ENCODE results near the gene ZNRF3. TPM values are rescaled to one million over a fixed set of nuclear protein-coding genes. Genes with fewer than 3 reads are reported as not detected.

The ZNRF3 gene
- total RNA-seq, 1 donor from 2014 or later = 5.8 TPM

DNA sequence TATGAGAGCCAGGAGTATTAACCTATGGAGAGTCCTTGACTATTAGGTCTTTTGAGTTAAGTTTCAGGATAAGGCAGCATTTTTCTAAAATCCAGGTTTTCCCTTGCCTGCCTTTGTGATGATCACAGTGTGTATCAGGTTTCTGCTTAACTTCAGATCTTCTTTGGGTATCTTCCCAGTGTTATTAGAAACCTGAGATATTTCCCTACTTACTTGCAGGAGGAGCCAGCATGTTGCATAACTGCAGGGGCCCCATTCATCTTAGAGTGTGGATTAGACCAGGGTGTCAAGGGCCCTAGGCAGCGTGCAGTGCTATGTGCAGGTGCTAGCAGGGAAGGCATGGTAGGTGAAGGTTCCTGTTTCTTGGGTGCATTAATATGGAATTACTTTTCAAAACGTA lies 69.5 kb downstream of the ZNRF3 start:
- H3K79me2 ChIP-seq (ENCODE audit: insufficient read depth, low read length) = peaks cover 11% of the 10 kb centered on the region
- no peak overlapping the region for H3K27ac Mint-ChIP-seq (ENCODE audit: unreplicated experiment)
- H3K9me3 Mint-ChIP-seq (ENCODE audit: unreplicated experiment) = peaks cover 5% of the 10 kb centered on the region
- H3K4me1 ChIP-seq (ENCODE audit: insufficient read depth, low read length) = peaks cover 10% of the 10 kb centered on the region
- H2AFZ ChIP-seq (ENCODE audit: low read depth, low read length) = no peak overlapping the region
- peaks cover 34% of the 10 kb centered on the region for H4K20me1 ChIP-seq (ENCODE audit: insufficient read depth, low read length)
- no peaks in the 10 kb centered on the region for H3K9me3 ChIP-seq (ENCODE audit: insufficient read depth, low read depth, low read length)
- no peak overlapping the region for H3K27ac ChIP-seq (ENCODE audit: low read depth, low read length)
- no peaks in the 10 kb centered on the region for H3K36me3 Mint-ChIP-seq (ENCODE audit: low read depth, unreplicated experiment)
- H3K4me3 ChIP-seq (ENCODE audit: insufficient read depth, low read depth, low read length) = no peak overlapping the region
- no peaks in the 10 kb centered on the region for H3K36me3 ChIP-seq (ENCODE audit: insufficient read depth, low read length)
- H3K4me1 Mint-ChIP-seq (ENCODE audit: low read depth, unreplicated experiment) = peaks cover 27% of the 10 kb centered on the region
- TF ChIP-seq, protein P1, sequence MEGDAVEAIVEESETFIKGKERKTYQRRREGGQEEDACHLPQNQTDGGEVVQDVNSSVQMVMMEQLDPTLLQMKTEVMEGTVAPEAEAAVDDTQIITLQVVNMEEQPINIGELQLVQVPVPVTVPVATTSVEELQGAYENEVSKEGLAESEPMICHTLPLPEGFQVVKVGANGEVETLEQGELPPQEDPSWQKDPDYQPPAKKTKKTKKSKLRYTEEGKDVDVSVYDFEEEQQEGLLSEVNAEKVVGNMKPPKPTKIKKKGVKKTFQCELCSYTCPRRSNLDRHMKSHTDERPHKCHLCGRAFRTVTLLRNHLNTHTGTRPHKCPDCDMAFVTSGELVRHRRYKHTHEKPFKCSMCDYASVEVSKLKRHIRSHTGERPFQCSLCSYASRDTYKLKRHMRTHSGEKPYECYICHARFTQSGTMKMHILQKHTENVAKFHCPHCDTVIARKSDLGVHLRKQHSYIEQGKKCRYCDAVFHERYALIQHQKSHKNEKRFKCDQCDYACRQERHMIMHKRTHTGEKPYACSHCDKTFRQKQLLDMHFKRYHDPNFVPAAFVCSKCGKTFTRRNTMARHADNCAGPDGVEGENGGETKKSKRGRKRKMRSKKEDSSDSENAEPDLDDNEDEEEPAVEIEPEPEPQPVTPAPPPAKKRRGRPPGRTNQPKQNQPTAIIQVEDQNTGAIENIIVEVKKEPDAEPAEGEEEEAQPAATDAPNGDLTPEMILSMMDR (IDR thresholded peaks at IDR 0.05; ENCODE audit: insufficient read depth, low read depth, low read length) = no peak
- TF ChIP-seq EZH2 (IDR thresholded peaks at IDR 0.05; ENCODE audit: insufficient read depth, low read length) = no peak
- H3K4me2 ChIP-seq (ENCODE audit: low read length) = no peak overlapping the region
- H3K4me3 Mint-ChIP-seq (ENCODE audit: unreplicated experiment) = no peak overlapping the region
- no peaks in the 10 kb centered on the region for H3K27me3 ChIP-seq (ENCODE audit: insufficient read depth, low read length)
- no peak overlapping the region for H3K9ac ChIP-seq (ENCODE audit: low read length)
- DNase-seq (ENCODE audit: low read depth) (peak; percentile 73), FAIRE-seq (no peak)
- no peaks in the 10 kb centered on the region for H3K27me3 Mint-ChIP-seq (ENCODE audit: low read depth, unreplicated experiment)

DNA sequence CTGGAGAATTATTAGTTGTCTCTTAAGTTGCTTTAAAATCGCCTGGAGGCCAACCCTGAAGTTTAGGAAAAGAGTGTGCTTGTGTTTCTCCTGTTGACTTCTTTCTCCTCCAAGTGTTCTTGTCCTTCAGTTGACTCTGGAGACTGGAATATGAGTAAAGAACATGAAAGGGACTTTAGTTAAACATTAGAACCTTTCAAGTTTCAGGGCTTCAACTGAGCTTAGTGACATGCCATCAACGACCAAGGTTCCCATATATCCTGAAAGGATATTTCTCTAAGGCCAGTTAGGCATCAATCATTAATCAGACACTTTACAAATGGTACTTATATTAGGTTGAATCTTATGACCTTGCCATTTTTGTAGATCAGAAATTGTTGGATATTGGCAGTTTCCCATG lies 70.0 kb downstream of the ZNRF3 start:
- no peak for DNase-seq (ENCODE audit: low read depth)
- Histone ChIP-seq H3K79me2 (ENCODE audit: insufficient read depth, low read length) (peaks cover 11% of the 10 kb centered on the region), H4K20me1 (ENCODE audit: insufficient read depth, low read length) (peaks cover 34% of the 10 kb centered on the region), H3K9ac (ENCODE audit: low read length) (no peak overlapping the region), H2AFZ (ENCODE audit: low read depth, low read length) (no peak overlapping the region), H3K9me3 (ENCODE audit: insufficient read depth, low read depth, low read length) (no peaks in the 10 kb centered on the region), H3K4me2 (ENCODE audit: low read length) (no peak overlapping the region), H3K27me3 (ENCODE audit: insufficient read depth, low read length) (no peaks in the 10 kb centered on the region), H3K4me1 (ENCODE audit: insufficient read depth, low read length) (peaks cover 10% of the 10 kb centered on the region), H3K4me3 (ENCODE audit: insufficient read depth, low read depth, low read length) (no peak overlapping the region), H3K36me3 (ENCODE audit: insufficient read depth, low read length) (no peaks in the 10 kb centered on the region), H3K27ac (ENCODE audit: low read depth, low read length) (no peak overlapping the region)
- no peaks in the 10 kb centered on the region for H3K27me3 Mint-ChIP-seq (ENCODE audit: low read depth, unreplicated experiment)
- H3K4me1 Mint-ChIP-seq (ENCODE audit: low read depth, unreplicated experiment) = peaks cover 27% of the 10 kb centered on the region
- TF ChIP-seq, protein P1 (IDR thresholded peaks at IDR 0.05; ENCODE audit: insufficient read depth, low read depth, low read length) = no peak
- no peak for TF ChIP-seq EZH2 (IDR thresholded peaks at IDR 0.05; ENCODE audit: insufficient read depth, low read length)
- H3K4me3 Mint-ChIP-seq (ENCODE audit: unreplicated experiment) = no peak overlapping the region
- H3K36me3 Mint-ChIP-seq (ENCODE audit: low read depth, unreplicated experiment) = no peaks in the 10 kb centered on the region
- no peak for FAIRE-seq
- H3K27ac Mint-ChIP-seq (ENCODE audit: unreplicated experiment) = no peak overlapping the region
- H3K9me3 Mint-ChIP-seq (ENCODE audit: unreplicated experiment) = peaks cover 2% of the 10 kb centered on the region

DNA sequence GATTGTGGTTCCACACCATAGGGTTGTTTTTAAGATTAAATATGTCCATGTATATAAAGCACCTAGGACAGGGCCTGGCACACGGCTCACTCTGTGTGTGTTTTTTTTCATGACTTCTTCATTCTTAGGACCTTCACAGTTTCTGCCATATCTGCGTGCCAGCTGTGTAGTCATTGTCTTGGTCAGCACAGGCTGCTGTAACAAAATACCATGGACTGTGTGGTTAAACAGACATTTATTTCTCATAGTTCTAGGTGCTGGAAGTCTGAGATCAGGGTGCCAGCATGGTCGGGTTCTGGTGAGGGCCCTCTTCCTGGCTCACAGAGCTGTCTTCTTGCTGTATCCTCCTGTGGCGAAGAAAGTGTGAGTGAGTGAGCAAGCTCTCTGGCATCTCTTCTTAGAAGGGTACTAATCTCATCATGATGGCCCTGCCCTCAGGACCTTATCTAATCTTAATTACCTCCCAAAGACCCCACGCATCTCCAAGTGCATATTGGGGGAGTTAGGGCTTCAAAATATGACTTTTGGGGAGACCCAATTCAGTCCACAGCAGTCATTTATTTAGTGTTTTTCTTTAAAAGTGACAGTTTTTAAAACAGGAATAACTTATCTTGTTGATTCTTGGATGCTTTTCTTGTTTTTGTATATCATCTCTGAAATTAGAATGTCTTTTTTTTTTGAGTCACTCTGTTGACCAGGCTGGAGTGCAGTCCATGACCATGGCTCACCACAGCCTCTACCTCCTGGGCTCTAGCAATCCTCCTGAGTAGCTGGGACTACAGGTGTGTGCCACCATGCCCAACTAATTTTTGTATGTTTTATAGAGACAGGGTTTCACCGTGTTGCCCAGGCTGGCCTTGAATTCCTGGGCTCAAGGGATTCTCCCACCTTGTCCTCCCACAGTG lies 70.9 kb downstream of the ZNRF3 start:
- no peak overlapping the region for H3K27ac Mint-ChIP-seq (ENCODE audit: unreplicated experiment)

More for the DNA sequence above, 70.9 kb downstream of the ZNRF3 start:
- H3K4me1 ChIP-seq (ENCODE audit: insufficient read depth, low read length) = peaks cover 10% of the 10 kb centered on the region
- no peak overlapping the region for H3K4me3 ChIP-seq (ENCODE audit: insufficient read depth, low read depth, low read length)
- no peak overlapping the region for H3K9ac ChIP-seq (ENCODE audit: low read length)
- DNase-seq (ENCODE audit: low read depth) (no peak), FAIRE-seq (no peak)
- peaks cover 39% of the 10 kb centered on the region for H4K20me1 ChIP-seq (ENCODE audit: insufficient read depth, low read length)
- no peak for TF ChIP-seq EZH2 (IDR thresholded peaks at IDR 0.05; ENCODE audit: insufficient read depth, low read length)
- TF ChIP-seq, protein P1 (IDR thresholded peaks at IDR 0.05; ENCODE audit: insufficient read depth, low read depth, low read length) = no peak
- H3K9me3 ChIP-seq (ENCODE audit: insufficient read depth, low read depth, low read length) = no peaks in the 10 kb centered on the region
- H3K27me3 ChIP-seq (ENCODE audit: insufficient read depth, low read length) = no peaks in the 10 kb centered on the region
- Mint-ChIP-seq H3K4me1 (ENCODE audit: low read depth, unreplicated experiment) (peaks cover 27% of the 10 kb centered on the region), H3K9me3 (ENCODE audit: unreplicated experiment) (no peaks in the 10 kb centered on the region), H3K27me3 (ENCODE audit: low read depth, unreplicated experiment) (no peaks in the 10 kb centered on the region), H3K36me3 (ENCODE audit: low read depth, unreplicated experiment) (no peaks in the 10 kb centered on the region), H3K4me3 (ENCODE audit: unreplicated experiment) (peak overlapping the region; percentile 3)
- H3K27ac ChIP-seq (ENCODE audit: low read depth, low read length) = no peak overlapping the region
- H3K79me2 ChIP-seq (ENCODE audit: insufficient read depth, low read length) = peaks cover 11% of the 10 kb centered on the region
- no peak overlapping the region for H2AFZ ChIP-seq (ENCODE audit: low read depth, low read length)
- H3K4me2 ChIP-seq (ENCODE audit: low read length) = no peak overlapping the region
- H3K36me3 ChIP-seq (ENCODE audit: insufficient read depth, low read length) = no peaks in the 10 kb centered on the region
